Loucy (cell line): ENCODE results near the gene LSM12.

Experiments used
- H2AFZ ChIP-seq: fragments of 200-600 bp; sonication (generic); 2 replicates; pipeline ENCODE4 v1.6.0; 2016; ENCODE audit warnings: antibody characterized with exemption, mild to moderate bottlenecking, low read length, moderate library complexity
- H3F3A ChIP-seq: fragments of 200-600 bp; 2 replicates; pipeline ENCODE4 v1.6.0; 2016; ENCODE audit warnings: antibody characterized with exemption, low read depth, mild to moderate bottlenecking
- H3K27me3 ChIP-seq: fragments of 200-600 bp; sonication (generic); 2 replicates; pipeline ENCODE4 v1.6.1; 2014; ENCODE audit warnings: low read length, mild to moderate bottlenecking; ENCODE audit not compliant: insufficient read depth, poor library complexity, severe bottlenecking
- H3K36me3 ChIP-seq: fragments of 200-600 bp; sonication (generic); 2 replicates; pipeline ENCODE4 v1.6.1; 2016; ENCODE audit warnings: low read length; ENCODE audit not compliant: insufficient read depth
- H3K4me1 ChIP-seq: fragments of 200-600 bp; sonication (generic); 2 replicates; pipeline ENCODE4 v1.5.1; 2014; ENCODE audit warnings: low read length, mild to moderate bottlenecking; ENCODE audit not compliant: insufficient read depth, poor library complexity, severe bottlenecking
- H3K4me2 ChIP-seq: fragments of 200-600 bp; sonication (generic); 2 replicates; pipeline ENCODE4 v1.6.0; 2014; ENCODE audit warnings: antibody characterized with exemption, low read length, low read depth, mild to moderate bottlenecking; ENCODE audit not compliant: poor library complexity, severe bottlenecking
- H3K4me3 ChIP-seq: fragments of 200-600 bp; sonication (generic); 2 replicates; pipeline ENCODE4 v1.5.1; 2014; ENCODE audit warnings: low read length, mild to moderate bottlenecking, mixed read lengths; ENCODE audit not compliant: poor library complexity, severe bottlenecking
- H3K79me2 ChIP-seq: fragments of 200-600 bp; sonication (generic); 2 replicates; pipeline ENCODE4 v1.6.1; 2014; ENCODE audit warnings: low read length; ENCODE audit not compliant: insufficient read depth
- H3K9ac ChIP-seq: fragments of 200-600 bp; sonication (generic); 2 replicates; pipeline ENCODE4 v1.6.0; 2014; ENCODE audit warnings: mild to moderate bottlenecking, low read depth, low read length, moderate library complexity; ENCODE audit not compliant: poor library complexity, severe bottlenecking
- H3K9me2 ChIP-seq: fragments of 200-600 bp; sonication (generic); replicated peaks from 2 replicates; pipeline ENCODE4 v1.6.1; 2016; ENCODE audit warnings: low read depth, low read length, mixed read lengths
- H3K9me3 ChIP-seq: fragments of 200-600 bp; sonication (generic); 2 replicates; pipeline ENCODE4 v1.6.1; 2014; ENCODE audit warnings: mild to moderate bottlenecking, antibody characterized with exemption, low read length, low read depth; ENCODE audit not compliant: insufficient read depth
- H4K20me1 ChIP-seq: fragments of 200-600 bp; sonication (generic); 2 replicates; pipeline ENCODE4 v1.6.0; 2014; ENCODE audit warnings: antibody characterized with exemption, low read length, mild to moderate bottlenecking; ENCODE audit not compliant: insufficient read depth, poor library complexity, severe bottlenecking
- EZH2phosphoT487 ChIP-seq: fragments of 200-600 bp; IDR thresholded peaks from 2 replicates; pipeline ENCODE4 v1.6.1; 2018; ENCODE audit warnings: antibody characterized with exemption, mild to moderate bottlenecking, moderate library complexity, borderline replicate concordance
- TF ChIP-seq, protein P1 (sequence below): fragments of 200-600 bp; sonication (generic); conservative IDR thresholded peaks from 2 replicates; pipeline ENCODE4 v1.5.1; 2014; ENCODE audit warnings: mild to moderate bottlenecking, antibody characterized with exemption, low read length

The LSM12 gene

DNA sequence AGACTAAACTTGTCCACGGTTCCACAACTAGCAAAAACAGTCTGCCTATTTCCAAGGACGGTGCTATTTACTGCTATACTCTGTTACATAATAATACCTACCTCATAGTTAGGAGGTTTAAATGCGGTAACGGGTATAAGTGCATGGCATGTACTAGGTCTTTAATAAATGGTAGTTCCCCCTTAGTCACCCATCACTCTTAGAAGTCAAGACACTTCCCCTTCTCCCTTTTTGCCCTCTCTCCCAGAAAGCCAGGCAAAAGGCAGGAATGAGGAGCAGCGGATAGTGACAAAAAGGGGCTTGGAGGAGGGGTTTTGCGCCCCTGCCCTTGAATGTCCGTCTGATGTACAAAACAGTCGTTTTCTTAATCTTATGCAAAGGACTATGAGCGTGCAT, 1.1 kb upstream of the LSM12 start:
- Histone ChIP-seq H3K9me3 (no peaks in the 10 kb centered on the region), H3K27me3 (no peaks in the 10 kb centered on the region), H3K4me3 (peak overlapping the region; percentile 80), H3K9ac (peak overlapping the region; percentile 81), H3K9me2 (no peaks in the 10 kb centered on the region), H3F3A (0 out of 2 replicates have a peak, but pooled peaks cover 5% of the 10 kb centered on the region), H4K20me1 (peaks cover 30% of the 10 kb centered on the region), H3K79me2 (peaks cover 64% of the 10 kb centered on the region), H3K4me1 (peaks cover 36% of the 10 kb centered on the region), H3K4me2 (peak overlapping the region; percentile 81), H3K36me3 (peaks cover 7% of the 10 kb centered on the region; the same call in 1 of the 2 replicates), H2AFZ (no peak overlapping the region)
- no peak for TF ChIP-seq EZH2phosphoT487
- TF ChIP-seq, protein P1, sequence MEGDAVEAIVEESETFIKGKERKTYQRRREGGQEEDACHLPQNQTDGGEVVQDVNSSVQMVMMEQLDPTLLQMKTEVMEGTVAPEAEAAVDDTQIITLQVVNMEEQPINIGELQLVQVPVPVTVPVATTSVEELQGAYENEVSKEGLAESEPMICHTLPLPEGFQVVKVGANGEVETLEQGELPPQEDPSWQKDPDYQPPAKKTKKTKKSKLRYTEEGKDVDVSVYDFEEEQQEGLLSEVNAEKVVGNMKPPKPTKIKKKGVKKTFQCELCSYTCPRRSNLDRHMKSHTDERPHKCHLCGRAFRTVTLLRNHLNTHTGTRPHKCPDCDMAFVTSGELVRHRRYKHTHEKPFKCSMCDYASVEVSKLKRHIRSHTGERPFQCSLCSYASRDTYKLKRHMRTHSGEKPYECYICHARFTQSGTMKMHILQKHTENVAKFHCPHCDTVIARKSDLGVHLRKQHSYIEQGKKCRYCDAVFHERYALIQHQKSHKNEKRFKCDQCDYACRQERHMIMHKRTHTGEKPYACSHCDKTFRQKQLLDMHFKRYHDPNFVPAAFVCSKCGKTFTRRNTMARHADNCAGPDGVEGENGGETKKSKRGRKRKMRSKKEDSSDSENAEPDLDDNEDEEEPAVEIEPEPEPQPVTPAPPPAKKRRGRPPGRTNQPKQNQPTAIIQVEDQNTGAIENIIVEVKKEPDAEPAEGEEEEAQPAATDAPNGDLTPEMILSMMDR: no peak

DNA sequence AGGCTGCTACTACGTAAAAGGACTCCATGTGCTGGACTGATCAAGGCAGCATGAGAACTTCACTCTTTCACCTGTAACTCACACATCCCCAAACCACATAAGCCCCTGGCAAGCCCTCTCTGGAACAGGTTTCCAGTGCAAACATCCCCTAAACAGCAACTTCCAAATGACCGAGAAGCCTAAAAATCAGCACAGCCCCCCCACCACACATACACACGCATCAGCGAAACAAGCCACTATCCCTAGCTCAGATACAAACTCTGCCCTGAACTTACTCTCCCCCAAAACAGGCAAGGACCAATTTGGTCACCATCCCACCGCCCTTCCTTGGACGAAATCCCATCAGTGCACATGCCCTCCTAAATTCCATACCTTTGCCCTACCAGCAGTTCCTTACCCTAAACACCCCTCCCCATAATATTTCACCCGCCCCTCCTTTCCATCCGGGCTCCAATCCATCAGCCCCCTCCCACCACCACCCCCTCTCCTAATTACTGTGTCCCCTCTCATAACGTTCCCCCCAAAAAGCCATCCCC, 735 bp downstream of the LSM12 start:
- Histone ChIP-seq H3K9ac (peak overlapping the region; percentile 81), H3K79me2 (peaks cover 69% of the 10 kb centered on the region), H3K9me2 (no peaks in the 10 kb centered on the region), H3K9me3 (no peaks in the 10 kb centered on the region), H3K36me3 (peaks cover 20% of the 10 kb centered on the region; the same call in 1 of the 2 replicates), H4K20me1 (peaks cover 42% of the 10 kb centered on the region), H3K4me3 (peak overlapping the region; percentile 80), H2AFZ (no peak overlapping the region), H3F3A (no peaks in the 10 kb centered on the region), H3K4me2 (peak overlapping the region; percentile 81), H3K4me1 (peaks cover 27% of the 10 kb centered on the region), H3K27me3 (no peaks in the 10 kb centered on the region)
- no peak for TF ChIP-seq EZH2phosphoT487
- TF ChIP-seq, protein P1: no peak

DNA sequence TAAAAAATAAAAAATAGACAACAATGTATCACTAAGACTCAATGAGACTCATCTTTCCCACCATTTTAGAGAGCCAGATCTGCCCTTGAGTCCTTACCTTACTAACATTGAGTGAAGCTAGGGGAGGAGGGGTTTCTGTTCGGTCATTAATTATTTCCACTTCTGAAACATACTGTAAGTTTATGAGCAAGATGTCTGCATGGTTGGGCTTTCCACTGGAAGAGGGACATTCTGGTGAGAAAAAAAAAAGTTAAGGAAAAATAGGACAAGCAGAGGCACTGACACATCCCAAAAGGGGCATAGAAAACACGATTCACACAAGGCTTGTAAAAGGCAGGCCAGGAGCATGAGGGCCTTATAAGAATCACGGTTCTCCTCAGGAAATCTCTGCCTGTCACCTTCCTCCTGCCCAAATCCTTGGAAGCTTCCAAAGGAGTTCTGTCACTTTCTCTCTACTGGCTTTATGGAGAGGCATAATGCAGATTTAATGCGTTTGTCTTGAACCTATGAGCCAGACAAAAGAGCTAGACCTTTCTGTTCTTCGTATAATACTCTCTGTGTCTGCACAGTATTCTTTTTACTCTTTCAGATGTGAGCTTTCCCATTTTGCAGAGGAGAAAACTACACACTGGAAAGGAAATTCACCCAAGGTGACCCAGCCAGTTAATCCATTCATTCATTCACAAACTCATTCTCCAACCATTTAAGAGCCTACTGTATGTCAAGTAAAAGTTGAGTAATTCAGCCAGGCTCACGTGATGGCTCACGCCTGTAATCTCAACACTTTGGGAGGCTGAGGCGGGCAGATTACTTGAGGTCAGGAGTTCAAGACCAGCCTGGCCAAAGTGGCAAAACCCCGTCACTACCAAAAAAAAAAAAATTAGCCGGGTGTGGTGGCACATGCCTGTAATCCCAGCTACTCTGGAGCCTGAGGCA, 2.5 kb downstream of the LSM12 start:
- Histone ChIP-seq H3K9ac (peak overlapping the region; percentile 31), H3K9me3 (no peaks in the 10 kb centered on the region), H3K9me2 (no peaks in the 10 kb centered on the region), H3K36me3 (peaks cover 34% of the 10 kb centered on the region; the same call in 1 of the 2 replicates), H3K4me3 (peak overlapping the region; percentile 80), H3K27me3 (no peaks in the 10 kb centered on the region), H2AFZ (no peak overlapping the region), H3F3A (no peaks in the 10 kb centered on the region), H4K20me1 (peaks cover 56% of the 10 kb centered on the region), H3K79me2 (peaks cover 84% of the 10 kb centered on the region), H3K4me2 (peak overlapping the region; percentile 81), H3K4me1 (peaks cover 32% of the 10 kb centered on the region)
- no peak for TF ChIP-seq EZH2phosphoT487
- TF ChIP-seq, protein P1: no peak
